ENCODE data around the gene PEMT.
"Not testable (repeated sequence)": the region's sequence is repeated elsewhere in the genome, so short reads cannot be mapped to it uniquely, and the experiment has no call there.

DNA sequence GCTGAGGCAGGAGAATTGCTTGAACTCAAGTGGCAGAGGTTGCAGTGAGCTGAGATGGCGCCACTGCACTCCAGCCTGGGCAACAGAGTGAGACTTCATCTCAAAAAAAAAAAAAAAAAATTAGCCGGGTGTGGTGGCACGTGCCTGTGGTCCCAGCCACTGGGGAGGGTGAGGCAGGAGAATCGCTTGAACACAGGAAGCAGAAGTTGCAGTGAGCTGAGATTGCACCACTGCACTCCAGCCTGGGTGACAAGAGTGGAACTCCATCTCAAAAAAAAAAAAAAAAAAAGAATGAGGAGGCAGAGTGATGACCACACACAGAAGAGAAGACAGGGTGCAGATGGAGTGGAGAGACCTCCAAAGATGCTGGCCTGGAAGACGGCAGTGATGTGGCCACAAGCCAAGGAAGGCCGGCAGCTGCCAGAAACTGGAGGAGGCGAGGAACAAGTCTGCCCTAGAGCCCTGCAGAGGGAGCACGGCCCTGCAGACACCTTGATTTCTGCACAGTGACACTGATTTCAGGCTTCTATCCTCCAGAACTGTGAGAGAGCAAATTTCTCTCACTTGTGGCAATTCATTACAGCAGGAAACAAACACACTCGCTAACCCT is 48.3 kb upstream of the PEMT start:
- TF ChIP-seq, protein P1, sequence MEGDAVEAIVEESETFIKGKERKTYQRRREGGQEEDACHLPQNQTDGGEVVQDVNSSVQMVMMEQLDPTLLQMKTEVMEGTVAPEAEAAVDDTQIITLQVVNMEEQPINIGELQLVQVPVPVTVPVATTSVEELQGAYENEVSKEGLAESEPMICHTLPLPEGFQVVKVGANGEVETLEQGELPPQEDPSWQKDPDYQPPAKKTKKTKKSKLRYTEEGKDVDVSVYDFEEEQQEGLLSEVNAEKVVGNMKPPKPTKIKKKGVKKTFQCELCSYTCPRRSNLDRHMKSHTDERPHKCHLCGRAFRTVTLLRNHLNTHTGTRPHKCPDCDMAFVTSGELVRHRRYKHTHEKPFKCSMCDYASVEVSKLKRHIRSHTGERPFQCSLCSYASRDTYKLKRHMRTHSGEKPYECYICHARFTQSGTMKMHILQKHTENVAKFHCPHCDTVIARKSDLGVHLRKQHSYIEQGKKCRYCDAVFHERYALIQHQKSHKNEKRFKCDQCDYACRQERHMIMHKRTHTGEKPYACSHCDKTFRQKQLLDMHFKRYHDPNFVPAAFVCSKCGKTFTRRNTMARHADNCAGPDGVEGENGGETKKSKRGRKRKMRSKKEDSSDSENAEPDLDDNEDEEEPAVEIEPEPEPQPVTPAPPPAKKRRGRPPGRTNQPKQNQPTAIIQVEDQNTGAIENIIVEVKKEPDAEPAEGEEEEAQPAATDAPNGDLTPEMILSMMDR (IDR thresholded peaks at IDR 0.05), result not testable (repeated sequence)
- not testable (repeated sequence) for TF ChIP-seq EP300 (IDR thresholded peaks at IDR 0.05)
